KMS-11 (cell line): ENCODE data around the gene PDE8A.

Experiments
- H2AFZ ChIP-seq: fragments of 200-600 bp; sonication (generic); 2 replicates; pipeline ENCODE4 v1.6.1; 2016; ENCODE audit warnings: antibody characterized with exemption, mixed run types, low read depth
- H3K27ac ChIP-seq: fragments of 200-600 bp; sonication (generic); 2 replicates; pipeline ENCODE4 v1.6.1; 2016; ENCODE audit warnings: mild to moderate bottlenecking, mixed run types
- H3K27me3 ChIP-seq: fragments of 200-600 bp; sonication (generic); 2 replicates; pipeline ENCODE4 v1.6.1; 2017; ENCODE audit warnings: mild to moderate bottlenecking, low read depth, mixed run types, moderate library complexity; ENCODE audit not compliant: insufficient read depth
- H3K36me3 ChIP-seq: fragments of 200-600 bp; sonication (generic); 2 replicates; pipeline ENCODE4 v1.6.1; 2017; ENCODE audit warnings: mild to moderate bottlenecking, mixed run types; ENCODE audit not compliant: insufficient read depth
- H3K4me1 ChIP-seq: fragments of 200-600 bp; sonication (generic); 2 replicates; pipeline ENCODE4 v1.6.1; 2016; ENCODE audit warnings: mild to moderate bottlenecking, low read depth, mixed run types; ENCODE audit not compliant: poor library complexity, severe bottlenecking
- H3K4me2 ChIP-seq: fragments of 200-600 bp; sonication (generic); 2 replicates; pipeline ENCODE4 v1.7.0; 2016; ENCODE audit warnings: mild to moderate bottlenecking, mixed run types
- H3K4me3 ChIP-seq: fragments of 200-600 bp; sonication (generic); IDR thresholded peaks from 2 replicates; pipeline ENCODE4 v1.6.1; 2017; ENCODE audit warnings: low read depth, low read length, mixed read lengths; ENCODE audit not compliant: insufficient read depth
- H3K79me2 ChIP-seq: fragments of 200-600 bp; sonication (generic); 2 replicates; pipeline ENCODE4 v1.6.1; 2016; ENCODE audit warnings: low read depth, mixed run types; ENCODE audit not compliant: insufficient read depth
- H3K9ac ChIP-seq: fragments of 200-600 bp; sonication (generic); 2 replicates; pipeline ENCODE4 v1.6.1; 2016; ENCODE audit warnings: mild to moderate bottlenecking, mixed run types
- H4K20me1 ChIP-seq: fragments of 200-600 bp; sonication (generic); 2 replicates; pipeline ENCODE4 v1.6.1; 2016; ENCODE audit warnings: mild to moderate bottlenecking, mixed run types; ENCODE audit not compliant: insufficient read depth
- TF ChIP-seq, protein P1 (sequence below): fragments of 200-600 bp; sonication (generic); conservative IDR thresholded peaks from 2 replicates; pipeline ENCODE4 v1.6.1; 2017; ENCODE audit warnings: low read depth, mild to moderate bottlenecking, antibody characterized with exemption, low read length, moderate library complexity, mixed read lengths

The PDE8A gene

DNA sequence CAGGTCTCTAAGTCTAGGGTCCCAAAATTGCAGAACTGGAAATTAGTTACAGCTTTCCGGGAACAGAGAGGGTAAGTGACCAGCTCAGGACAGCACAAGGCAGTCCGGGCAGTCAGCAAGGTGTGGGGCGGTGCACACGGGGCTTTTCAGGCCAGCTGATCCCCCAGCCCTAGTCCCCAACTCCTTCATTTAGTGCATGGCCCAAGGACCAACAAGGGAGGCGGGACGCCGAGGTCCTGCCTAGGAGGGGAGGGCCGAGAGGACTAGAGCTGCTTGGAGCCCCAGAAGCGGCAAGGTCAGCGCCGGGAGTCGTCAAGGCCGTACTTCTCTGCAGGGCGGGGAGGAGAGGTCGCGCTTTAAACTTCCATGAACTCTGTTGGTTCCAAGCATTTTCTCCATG, 2.0 kb upstream of the PDE8A start:
- H4K20me1 ChIP-seq = no peaks in the 10 kb centered on the region
- H3K4me2 ChIP-seq = peak overlapping the region; percentile 88
- no peaks in the 10 kb centered on the region for H3K36me3 ChIP-seq
- H3K9ac ChIP-seq = peak overlapping the region; percentile 78; the same call in 1 of the 2 replicates
- peak overlapping the region; percentile 88 for H2AFZ ChIP-seq
- H3K79me2 ChIP-seq = no peaks in the 10 kb centered on the region; the same call in 1 of the 2 replicates
- no peak overlapping the region for H3K27ac ChIP-seq
- H3K27me3 ChIP-seq = no peaks in the 10 kb centered on the region
- peaks cover 22% of the 10 kb centered on the region for H3K4me1 ChIP-seq
- TF ChIP-seq, protein P1, sequence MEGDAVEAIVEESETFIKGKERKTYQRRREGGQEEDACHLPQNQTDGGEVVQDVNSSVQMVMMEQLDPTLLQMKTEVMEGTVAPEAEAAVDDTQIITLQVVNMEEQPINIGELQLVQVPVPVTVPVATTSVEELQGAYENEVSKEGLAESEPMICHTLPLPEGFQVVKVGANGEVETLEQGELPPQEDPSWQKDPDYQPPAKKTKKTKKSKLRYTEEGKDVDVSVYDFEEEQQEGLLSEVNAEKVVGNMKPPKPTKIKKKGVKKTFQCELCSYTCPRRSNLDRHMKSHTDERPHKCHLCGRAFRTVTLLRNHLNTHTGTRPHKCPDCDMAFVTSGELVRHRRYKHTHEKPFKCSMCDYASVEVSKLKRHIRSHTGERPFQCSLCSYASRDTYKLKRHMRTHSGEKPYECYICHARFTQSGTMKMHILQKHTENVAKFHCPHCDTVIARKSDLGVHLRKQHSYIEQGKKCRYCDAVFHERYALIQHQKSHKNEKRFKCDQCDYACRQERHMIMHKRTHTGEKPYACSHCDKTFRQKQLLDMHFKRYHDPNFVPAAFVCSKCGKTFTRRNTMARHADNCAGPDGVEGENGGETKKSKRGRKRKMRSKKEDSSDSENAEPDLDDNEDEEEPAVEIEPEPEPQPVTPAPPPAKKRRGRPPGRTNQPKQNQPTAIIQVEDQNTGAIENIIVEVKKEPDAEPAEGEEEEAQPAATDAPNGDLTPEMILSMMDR = no peak
- H3K4me3 ChIP-seq = no peak overlapping the region

DNA sequence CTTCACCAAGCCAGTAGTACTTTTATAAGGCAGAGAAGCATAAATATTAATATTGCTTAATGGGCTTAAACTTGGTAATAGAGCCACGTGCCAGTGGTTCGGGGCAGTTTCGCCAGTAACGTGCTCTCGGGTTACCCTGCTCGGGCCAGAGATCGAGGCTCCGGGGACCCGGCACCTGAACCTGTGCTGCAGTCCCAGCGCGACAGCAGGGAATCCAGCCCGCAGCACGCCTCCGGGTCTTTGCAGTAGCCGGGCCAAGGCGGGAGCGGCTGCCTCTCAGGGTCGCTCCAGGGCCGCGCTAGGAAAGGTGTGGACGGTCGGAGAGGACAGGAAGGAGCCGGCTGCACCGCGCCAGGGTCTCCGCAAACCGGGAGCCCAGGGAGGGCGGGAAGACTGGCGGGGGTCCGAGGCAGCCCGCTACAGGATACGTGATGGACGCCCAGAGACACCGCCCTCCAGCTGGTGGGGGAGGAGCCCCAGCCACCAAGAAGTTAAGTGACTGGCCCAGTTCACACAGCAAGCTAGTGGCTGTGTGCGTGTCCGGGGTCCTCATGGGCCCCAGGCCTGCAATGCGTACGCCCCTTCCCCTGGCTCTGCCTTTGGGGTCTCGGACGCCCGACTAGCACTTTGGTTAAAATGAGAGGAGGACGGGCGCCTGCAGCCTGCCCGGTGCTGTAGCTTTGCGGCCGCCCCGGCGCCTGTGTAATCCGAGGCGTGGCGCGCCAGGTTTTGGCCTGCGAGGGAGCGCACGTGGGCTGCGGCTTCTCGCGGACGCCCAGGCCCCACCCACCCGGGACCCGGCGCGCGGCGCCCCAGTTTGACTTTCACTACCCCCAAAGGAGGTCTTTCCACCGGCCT, 1.2 kb upstream of the PDE8A start:
- Histone ChIP-seq H3K4me1 (peaks cover 22% of the 10 kb centered on the region), H3K27ac (peak overlapping the region; percentile 69), H3K79me2 (no peaks in the 10 kb centered on the region; the same call in 1 of the 2 replicates), H3K27me3 (no peaks in the 10 kb centered on the region), H4K20me1 (no peaks in the 10 kb centered on the region), H3K4me2 (peak overlapping the region; percentile 88), H3K36me3 (no peaks in the 10 kb centered on the region), H3K9ac (peak overlapping the region; percentile 78), H3K4me3 (no peak overlapping the region), H2AFZ (peak overlapping the region; percentile 88)
- TF ChIP-seq, protein P1 = no peak

DNA sequence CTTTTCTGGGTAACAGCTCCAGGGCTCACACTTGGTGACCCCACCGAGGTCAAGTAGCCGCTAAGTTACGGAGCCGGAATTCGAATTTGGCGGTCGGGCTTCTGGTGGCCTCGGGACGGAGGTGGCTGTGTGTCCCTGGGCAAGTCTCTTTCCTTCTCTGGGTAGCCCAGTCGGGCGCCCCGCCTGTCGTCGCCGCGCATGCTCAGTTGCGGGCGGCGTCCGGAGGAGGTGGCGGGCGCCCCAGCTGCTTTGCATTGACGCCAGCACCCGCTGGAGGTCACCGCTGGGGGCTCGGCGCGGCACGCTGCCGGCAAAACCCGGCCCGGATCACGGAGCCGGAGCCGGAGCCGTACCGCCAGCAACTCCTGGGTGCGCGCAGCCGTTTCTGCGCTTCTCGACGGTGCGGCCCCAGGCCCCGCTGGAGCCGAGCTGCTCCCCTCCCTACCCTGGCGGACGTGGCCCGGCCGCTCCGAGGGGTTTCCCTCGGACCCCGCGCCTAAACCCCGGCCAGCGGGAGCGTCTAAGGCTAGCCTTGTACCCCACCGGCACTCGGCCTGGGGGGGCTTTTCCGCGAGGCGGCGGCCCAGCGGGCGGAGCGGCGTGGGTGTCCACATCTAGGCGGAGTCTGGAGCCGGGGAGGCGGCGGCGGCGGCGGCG, 474 bp upstream of the PDE8A start:
- no peaks in the 10 kb centered on the region for H3K27me3 ChIP-seq
- peak overlapping the region; percentile 78 for H3K9ac ChIP-seq
- H3K79me2 ChIP-seq = no peaks in the 10 kb centered on the region; the same call in 1 of the 2 replicates
- H3K36me3 ChIP-seq = no peaks in the 10 kb centered on the region
- no peaks in the 10 kb centered on the region for H4K20me1 ChIP-seq
- TF ChIP-seq, protein P1 = no peak
- H3K27ac ChIP-seq = peak overlapping the region; percentile 69
- peak overlapping the region; percentile 88; the same call in 1 of the 2 replicates for H3K4me2 ChIP-seq
- peaks cover 22% of the 10 kb centered on the region for H3K4me1 ChIP-seq
- H3K4me3 ChIP-seq = no peak overlapping the region
- H2AFZ ChIP-seq = peak overlapping the region; percentile 88

DNA sequence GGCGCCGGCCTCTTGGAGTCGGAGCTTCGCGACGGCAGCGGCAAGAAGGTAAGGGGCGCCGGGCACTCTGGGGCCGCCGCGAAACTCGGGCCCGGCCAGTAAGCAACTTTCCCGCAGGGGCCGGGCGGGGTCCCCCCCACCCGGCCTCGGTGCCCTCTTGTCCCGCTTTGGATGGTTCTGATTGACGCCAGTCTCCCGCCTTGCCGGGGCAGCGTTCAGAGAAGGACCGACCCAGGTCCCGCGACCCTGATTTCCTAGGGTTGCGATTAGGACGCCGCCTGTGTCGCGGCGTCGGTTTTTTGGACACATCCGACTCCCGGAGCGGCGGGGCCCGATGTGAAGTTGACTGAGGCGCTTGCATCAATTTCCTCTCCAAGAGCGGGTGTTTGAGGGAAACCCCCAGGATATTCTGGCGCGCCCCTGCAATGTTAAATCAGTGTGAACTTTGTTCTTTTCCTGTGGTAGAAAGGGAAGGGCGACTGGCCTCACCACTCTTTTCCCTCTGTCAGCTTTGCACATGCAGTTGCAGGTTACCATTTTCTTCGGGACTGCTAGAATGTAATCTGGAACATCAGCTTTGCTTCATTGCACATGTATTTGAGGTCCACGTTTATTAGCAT, 755 bp downstream of the PDE8A start:
- Histone ChIP-seq H3K4me3 (no peak overlapping the region), H3K27ac (no peak overlapping the region), H3K36me3 (no peaks in the 10 kb centered on the region), H3K4me1 (peaks cover 15% of the 10 kb centered on the region), H3K79me2 (peaks cover 4% of the 10 kb centered on the region; the same call in 1 of the 2 replicates), H3K9ac (peak overlapping the region; percentile 78), H3K27me3 (no peaks in the 10 kb centered on the region), H4K20me1 (no peaks in the 10 kb centered on the region), H2AFZ (peak overlapping the region; percentile 78; the same call in 1 of the 2 replicates), H3K4me2 (peak overlapping the region; percentile 56; the same call in 1 of the 2 replicates)
- TF ChIP-seq, protein P1 = no peak
